Measurements from ENCODE around the gene PAXX.

PAXX gene

DNA sequence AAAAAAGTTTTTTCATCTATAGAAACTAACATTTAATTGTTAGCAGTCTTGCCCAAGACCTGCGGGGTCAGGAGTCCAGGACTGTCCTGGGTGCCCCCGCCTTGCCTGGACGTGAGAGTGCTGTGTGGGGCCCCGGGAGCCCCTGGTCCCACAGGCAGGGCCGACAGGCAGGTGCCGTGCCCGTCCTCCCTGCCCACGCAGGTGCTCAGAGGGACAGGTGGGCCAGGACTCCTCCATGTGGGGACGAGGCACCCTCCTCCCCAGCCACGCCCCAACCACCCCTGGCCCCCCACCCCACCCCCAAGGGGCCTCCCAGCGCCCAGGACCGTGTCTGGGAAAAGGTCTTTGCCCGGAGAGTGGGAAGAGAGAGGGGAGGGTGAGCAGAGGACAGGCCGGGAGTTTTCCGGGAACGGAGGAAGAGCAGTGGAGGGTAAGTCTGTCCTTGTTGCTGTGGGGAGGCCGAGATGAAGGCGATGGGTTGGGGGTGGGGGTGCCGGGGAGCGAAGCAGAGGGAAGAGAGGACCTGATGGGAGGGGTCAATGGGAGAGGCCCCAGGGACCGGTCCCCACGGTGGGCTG, 42.9 kb upstream of the PAXX start:
- H3K9me2 ChIP-seq (replicated peaks; ENCODE audit: insufficient read depth, low read length), result no peaks in the 10 kb centered on the region
- no peaks in the 10 kb centered on the region for H3K27me3 ChIP-seq (ENCODE audit: low read length)
- H3F3A ChIP-seq (ENCODE audit: insufficient read depth), result no peaks in the 10 kb centered on the region
- H3K36me3 ChIP-seq (ENCODE audit: low read length), result no peaks in the 10 kb centered on the region
- H2AFZ ChIP-seq (ENCODE audit: low read depth, low read length, severe bottlenecking), result peak overlapping the region; percentile 64
- peak overlapping the region; percentile 59 for H3K4me2 ChIP-seq (ENCODE audit: low read depth, low read length, poor library complexity, severe bottlenecking)
- H3K9ac ChIP-seq (ENCODE audit: low read length), result peak overlapping the region; percentile 64
- TF ChIP-seq, protein P1, sequence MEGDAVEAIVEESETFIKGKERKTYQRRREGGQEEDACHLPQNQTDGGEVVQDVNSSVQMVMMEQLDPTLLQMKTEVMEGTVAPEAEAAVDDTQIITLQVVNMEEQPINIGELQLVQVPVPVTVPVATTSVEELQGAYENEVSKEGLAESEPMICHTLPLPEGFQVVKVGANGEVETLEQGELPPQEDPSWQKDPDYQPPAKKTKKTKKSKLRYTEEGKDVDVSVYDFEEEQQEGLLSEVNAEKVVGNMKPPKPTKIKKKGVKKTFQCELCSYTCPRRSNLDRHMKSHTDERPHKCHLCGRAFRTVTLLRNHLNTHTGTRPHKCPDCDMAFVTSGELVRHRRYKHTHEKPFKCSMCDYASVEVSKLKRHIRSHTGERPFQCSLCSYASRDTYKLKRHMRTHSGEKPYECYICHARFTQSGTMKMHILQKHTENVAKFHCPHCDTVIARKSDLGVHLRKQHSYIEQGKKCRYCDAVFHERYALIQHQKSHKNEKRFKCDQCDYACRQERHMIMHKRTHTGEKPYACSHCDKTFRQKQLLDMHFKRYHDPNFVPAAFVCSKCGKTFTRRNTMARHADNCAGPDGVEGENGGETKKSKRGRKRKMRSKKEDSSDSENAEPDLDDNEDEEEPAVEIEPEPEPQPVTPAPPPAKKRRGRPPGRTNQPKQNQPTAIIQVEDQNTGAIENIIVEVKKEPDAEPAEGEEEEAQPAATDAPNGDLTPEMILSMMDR (IDR thresholded peaks at IDR 0.05; ENCODE audit: insufficient read depth, low read length, poor library complexity, severe bottlenecking), result no peak
- no peak for TF ChIP-seq EZH2phosphoT487 (conservative IDR thresholded peaks at IDR 0.05; ENCODE audit: low read length)
- no peaks in the 10 kb centered on the region for H3K79me2 ChIP-seq (ENCODE audit: insufficient read depth, low read length)
- H3K27ac ChIP-seq (ENCODE audit: low read depth, low read length), result peak overlapping the region; percentile 37
- no peaks in the 10 kb centered on the region for H4K20me1 ChIP-seq (ENCODE audit: low read depth, low read length)
- no peaks in the 10 kb centered on the region for H3K9me3 ChIP-seq (ENCODE audit: insufficient read depth, low read length)
- peak overlapping the region; percentile 48 for H3K4me3 ChIP-seq (ENCODE audit: insufficient read depth, low read length, poor library complexity, severe bottlenecking)

DNA sequence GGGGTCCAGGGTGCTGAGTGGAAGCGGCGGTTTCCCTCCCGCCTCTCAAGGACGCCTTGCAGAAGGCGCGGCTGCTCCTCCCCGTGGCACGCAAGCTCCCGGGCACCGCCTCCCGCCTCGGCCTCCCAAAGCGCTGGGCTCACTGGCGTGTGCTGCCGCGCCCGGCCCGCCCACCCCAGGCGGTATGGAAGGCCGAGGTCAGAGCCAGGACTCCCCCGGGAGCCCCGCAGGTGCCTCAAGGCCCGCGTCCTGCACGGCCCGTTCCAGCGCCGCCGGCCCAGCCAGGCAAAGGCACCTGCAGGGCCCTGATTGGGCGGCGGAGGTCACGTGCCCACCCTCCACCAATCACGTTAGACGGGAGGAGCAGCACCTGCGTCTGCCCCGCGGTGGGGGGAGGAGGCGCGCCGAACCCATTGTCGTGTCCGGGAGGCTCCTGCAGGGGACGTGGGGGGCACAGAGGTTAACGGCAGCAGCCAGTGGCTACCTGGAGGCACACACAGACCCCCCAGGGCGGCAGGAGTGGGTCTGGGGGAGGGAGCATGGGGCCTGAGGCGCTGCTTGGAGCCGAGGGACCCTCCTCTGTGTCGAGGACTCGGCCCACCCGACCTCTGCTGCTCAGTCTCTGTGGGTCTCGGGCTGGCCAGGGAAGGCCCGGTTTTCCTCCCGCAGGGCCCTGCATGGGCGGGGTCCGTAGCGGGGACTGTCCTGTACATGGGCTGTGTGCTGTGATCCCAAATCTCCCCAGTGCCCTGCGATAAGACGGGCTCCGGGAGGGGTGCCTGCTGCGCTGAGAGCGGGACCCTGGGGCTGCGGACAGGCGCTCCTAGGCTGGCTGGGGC, 42.2 kb upstream of the PAXX start:
- Histone ChIP-seq H3K27me3 (ENCODE audit: low read length) (no peaks in the 10 kb centered on the region), H3K4me2 (ENCODE audit: low read depth, low read length, poor library complexity, severe bottlenecking) (peak overlapping the region; percentile 59), H3K4me3 (ENCODE audit: insufficient read depth, low read length, poor library complexity, severe bottlenecking) (peak overlapping the region; percentile 48), H3K36me3 (ENCODE audit: low read length) (no peaks in the 10 kb centered on the region), H3K9ac (ENCODE audit: low read length) (peak overlapping the region; percentile 64), H4K20me1 (ENCODE audit: low read depth, low read length) (no peaks in the 10 kb centered on the region), H3K9me2 (replicated peaks; ENCODE audit: insufficient read depth, low read length) (no peaks in the 10 kb centered on the region), H3K27ac (ENCODE audit: low read depth, low read length) (peak overlapping the region; percentile 37), H3K79me2 (ENCODE audit: insufficient read depth, low read length) (no peaks in the 10 kb centered on the region), H3K9me3 (ENCODE audit: insufficient read depth, low read length) (no peaks in the 10 kb centered on the region), H3F3A (ENCODE audit: insufficient read depth) (no peaks in the 10 kb centered on the region), H2AFZ (ENCODE audit: low read depth, low read length, severe bottlenecking) (peak overlapping the region; percentile 64)
- TF ChIP-seq, protein P1 (IDR thresholded peaks at IDR 0.05; ENCODE audit: insufficient read depth, low read length, poor library complexity, severe bottlenecking), result no peak
- TF ChIP-seq EZH2phosphoT487 (conservative IDR thresholded peaks at IDR 0.05; ENCODE audit: low read length), result no peak

DNA sequence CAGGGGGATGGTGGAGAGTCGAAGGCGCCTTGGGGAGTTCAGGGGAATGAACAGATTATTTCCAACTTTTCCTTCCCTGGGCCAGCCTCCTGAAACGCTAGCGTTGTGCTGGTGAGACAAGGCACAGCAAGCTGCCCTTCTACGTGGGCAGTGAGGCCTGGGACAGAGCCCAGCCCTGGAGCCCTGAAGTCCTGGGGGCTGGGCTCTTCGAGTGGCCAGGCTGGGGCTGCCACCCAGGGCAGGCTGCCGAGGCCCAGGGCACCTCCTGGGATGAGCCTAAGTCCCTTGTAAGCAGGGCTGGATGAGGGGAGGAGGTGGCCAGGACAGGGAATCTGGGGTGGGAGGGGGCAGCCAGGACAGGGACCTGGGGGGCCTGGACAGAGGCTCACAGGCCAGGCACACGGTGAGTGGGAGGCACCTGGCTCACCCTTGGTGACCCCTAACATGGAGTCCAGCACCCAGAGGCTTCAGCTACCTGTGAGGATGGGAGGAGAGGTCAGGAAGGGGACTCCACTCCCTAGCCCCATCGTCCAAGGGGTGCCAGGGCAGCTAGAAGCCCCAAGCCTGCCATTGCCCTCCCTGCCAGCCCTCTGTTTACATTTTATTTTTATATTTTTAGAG, 41.5 kb upstream of the PAXX start:
- TF ChIP-seq EZH2phosphoT487 (conservative IDR thresholded peaks at IDR 0.05; ENCODE audit: low read length), result no peak
- TF ChIP-seq, protein P1 (IDR thresholded peaks at IDR 0.05; ENCODE audit: insufficient read depth, low read length, poor library complexity, severe bottlenecking), result no peak
- H3K36me3 ChIP-seq (ENCODE audit: low read length), result no peaks in the 10 kb centered on the region
- H3K27ac ChIP-seq (ENCODE audit: low read depth, low read length), result no peak overlapping the region
- peak overlapping the region; percentile 59 for H3K4me2 ChIP-seq (ENCODE audit: low read depth, low read length, poor library complexity, severe bottlenecking)
- no peaks in the 10 kb centered on the region for H3K9me2 ChIP-seq (replicated peaks; ENCODE audit: insufficient read depth, low read length)
- no peaks in the 10 kb centered on the region for H3F3A ChIP-seq (ENCODE audit: insufficient read depth)
- no peaks in the 10 kb centered on the region for H3K79me2 ChIP-seq (ENCODE audit: insufficient read depth, low read length)
- no peaks in the 10 kb centered on the region for H3K9me3 ChIP-seq (ENCODE audit: insufficient read depth, low read length)
- peak overlapping the region; percentile 64 for H3K9ac ChIP-seq (ENCODE audit: low read length)
- peak overlapping the region; percentile 48 for H3K4me3 ChIP-seq (ENCODE audit: insufficient read depth, low read length, poor library complexity, severe bottlenecking)
- H2AFZ ChIP-seq (ENCODE audit: low read depth, low read length, severe bottlenecking), result no peak overlapping the region
- no peaks in the 10 kb centered on the region for H4K20me1 ChIP-seq (ENCODE audit: low read depth, low read length)
- no peaks in the 10 kb centered on the region for H3K27me3 ChIP-seq (ENCODE audit: low read length)
